Measurements from ENCODE around the gene ARHGAP8.
"Not testable (repeated sequence)": the region's sequence is repeated elsewhere in the genome, so short reads cannot be mapped to it uniquely, and the experiment has no call there.

ARHGAP8 gene

GRCh38 chr22:44776605-44777363 lies 24.4 kb downstream of the ARHGAP8 start:
- DNase-seq, result peak; percentile 22

- no peak for DNase-seq
These were observed 25.0 kb downstream of the ARHGAP8 start for GRCh38 chr22:44777364-44777755.

- DNase-seq, result no peak
These were observed 28.6 kb downstream of the ARHGAP8 start for GRCh38 chr22:44780876-44781449.

- no peak for DNase-seq
These were observed 30.1 kb downstream of the ARHGAP8 start for GRCh38 chr22:44782363-44782963.

GRCh38 chr22:44783091-44783490 lies 30.7 kb downstream of the ARHGAP8 start:
- DNase-seq, result no peak

GRCh38 chr22:44783581-44783980 lies 31.2 kb downstream of the ARHGAP8 start:
- no peak for DNase-seq

- DNase-seq, result no peak
These were observed 33.8 kb downstream of the ARHGAP8 start for GRCh38 chr22:44786136-44786535.

- no peak for DNase-seq
These were observed 34.2 kb downstream of the ARHGAP8 start for GRCh38 chr22:44786610-44787009.

GRCh38 chr22:44787832-44788231 lies 35.5 kb downstream of the ARHGAP8 start:
- no peak for DNase-seq

GRCh38 chr22:44793106-44793505 lies 40.7 kb downstream of the ARHGAP8 start:
- no peak for DNase-seq

- no peak for DNase-seq
These were observed 41.3 kb downstream of the ARHGAP8 start for GRCh38 chr22:44793506-44794172.

GRCh38 chr22:44795701-44796630 lies 43.6 kb downstream of the ARHGAP8 start:
- no peak for DNase-seq

- DNase-seq, result no peak
These were observed 44.9 kb downstream of the ARHGAP8 start for GRCh38 chr22:44797181-44797725.

GRCh38 chr22:44799077-44799945 lies 46.9 kb downstream of the ARHGAP8 start:
- no peak for DNase-seq

- not testable (repeated sequence) for DNase-seq
These were observed 47.7 kb downstream of the ARHGAP8 start for GRCh38 chr22:44799946-44800634.

- no peak for DNase-seq
These were observed 49.1 kb downstream of the ARHGAP8 start for GRCh38 chr22:44801476-44801875.

GRCh38 chr22:44802071-44802700 lies 49.8 kb downstream of the ARHGAP8 start:
- no peak for DNase-seq

- DNase-seq, result no peak
These were observed 50.6 kb downstream of the ARHGAP8 start for GRCh38 chr22:44802956-44803355.

- DNase-seq, result no peak
These were observed 52.0 kb downstream of the ARHGAP8 start for GRCh38 chr22:44804327-44804726.

- peak; percentile 9 for DNase-seq
These were observed 53.3 kb downstream of the ARHGAP8 start for GRCh38 chr22:44805711-44806110.

Data from NCI-H146 (cell line).